H1 (cell line): ENCODE data around the gene GAK. TPM values are rescaled to one million over a fixed set of nuclear protein-coding genes. Genes with fewer than 3 reads are reported as not detected.

Experiments used
- KDM4A ChIP-seq: IDR thresholded peaks from one replicate; pipeline ENCODE4 v1.7.1; 2012; ENCODE audit warnings: low read depth, mild to moderate bottlenecking, moderate library complexity, low read length, inconsistent platforms; ENCODE audit not compliant: severe bottlenecking
- polyA plus RNA-seq, 7 experiments: library from polyadenylated mRNA; depleted of rRNA in 3 of 7; stranded (reverse) in 5 of 7; unstranded in 2 of 7; fragments of >200 nt in 5 of 7; fragments of 200-250 nt in 2 of 7; gene quantifications; 1 replicate in 5 of 7; 2 replicates in 1 of 7; 4 replicates in 1 of 7; pipeline versions ENCODE4 v1.2.1 to v1.2.3, GENCODE V29; 2011 to 2013; ENCODE audit warnings: missing spikeins in 2 of 7, mixed read lengths in 2 of 7
- total RNA-seq: library from RNA; stranded (reverse); fragmentation: NEBNext Ultra II Directional; extraction: Animal tissue kit (Norgen Biotek cat#: 25700); gene quantifications from 2 replicates; pipeline ENCODE4 v1.2.1, GENCODE V29; 2021

Gene GAK
- total and polyA plus RNA-seq, 2 of the 8 experiments (the other 6 are each of a cell fraction or from before 2014, with no cell fraction given), result 31.5 to 70.8 TPM

- no peak for TF ChIP-seq KDM4A
Measured at GRCh38 chr4:844752-845232, 87.3 kb downstream of the GAK start (continued).
